ENCODE results near the gene CCDC138.

The CCDC138 gene

GRCh38 chr2:108918156-108918874, 131.7 kb downstream of the CCDC138 start:
- no peak for DNase-seq (ENCODE audit: low read depth in 2 of 2, low spot score in 1 of 2)

GRCh38 chr2:108918941-108919341, 132.4 kb downstream of the CCDC138 start:
- DNase-seq (ENCODE audit: low read depth in 2 of 2, low spot score in 1 of 2): no peak

GRCh38 chr2:108919571-108920373, 133.2 kb downstream of the CCDC138 start:
- no peak for DNase-seq (ENCODE audit: low read depth in 2 of 2, low spot score in 1 of 2)

- DNase-seq (ENCODE audit: low read depth in 2 of 2, low spot score in 1 of 2): no peak
Measured at GRCh38 chr2:108920686-108921085, 134.1 kb downstream of the CCDC138 start.

- no peak for DNase-seq (ENCODE audit: low read depth in 2 of 2, low spot score in 1 of 2)
Measured at GRCh38 chr2:108921096-108922030, 134.8 kb downstream of the CCDC138 start.

- no peak for DNase-seq (ENCODE audit: low read depth in 2 of 2, low spot score in 1 of 2)
Measured at GRCh38 chr2:108922141-108922915, 135.8 kb downstream of the CCDC138 start.

- no peak for DNase-seq (ENCODE audit: low read depth in 2 of 2, low spot score in 1 of 2)
Measured at GRCh38 chr2:108923019-108923700, 136.6 kb downstream of the CCDC138 start.

GRCh38 chr2:108923736-108924579, 137.4 kb downstream of the CCDC138 start:
- DNase-seq (ENCODE audit: low read depth in 2 of 2, low spot score in 1 of 2): no peak

GRCh38 chr2:108924580-108925251, 138.1 kb downstream of the CCDC138 start:
- DNase-seq (ENCODE audit: low read depth in 2 of 2, low spot score in 1 of 2): no peak

- no peak for DNase-seq (ENCODE audit: low read depth in 2 of 2, low spot score in 1 of 2)
Measured at GRCh38 chr2:108925286-108925685, 138.7 kb downstream of the CCDC138 start.

GRCh38 chr2:108925735-108926134, 139.2 kb downstream of the CCDC138 start:
- no peak for DNase-seq (ENCODE audit: low read depth in 2 of 2, low spot score in 1 of 2)
